ENCODE measurements around the gene ZNF609.
A peak's percentile ranks its signal among the peaks of the same experiment; 100 is the strongest.
"Not testable (repeated sequence)": the region's sequence is repeated elsewhere in the genome, so short reads cannot be mapped to it uniquely, and the experiment has no call there.

ZNF609 gene

GRCh38 chr15:64476550-64476949 is 16.2 kb downstream of the ZNF609 start:
- H3K27ac ChIP-seq, result peak overlapping the region; percentile 22; the same call in 1 of the 2 replicates
- TF ChIP-seq CTCF (conservative IDR thresholded peaks at IDR 0.05), result no peak

GRCh38 chr15:64478863-64479262 is 18.5 kb downstream of the ZNF609 start:
- H3K27ac ChIP-seq, result no peak overlapping the region
- no peak for TF ChIP-seq CTCF (conservative IDR thresholded peaks at IDR 0.05)

GRCh38 chr15:64480891-64481290 is 20.5 kb downstream of the ZNF609 start:
- H3K27ac ChIP-seq, result no peak overlapping the region

GRCh38 chr15:64483749-64484148 is 23.4 kb downstream of the ZNF609 start:
- no peak for TF ChIP-seq CTCF (conservative IDR thresholded peaks at IDR 0.05)
- peak overlapping the region; percentile 55; the same call in 1 of the 2 replicates for H3K27ac ChIP-seq

More at GRCh38 chr15:64480891-64481290, 20.5 kb downstream of the ZNF609 start:
- TF ChIP-seq CTCF (conservative IDR thresholded peaks at IDR 0.05), result no peak

GRCh38 chr15:64485796-64486195 is 25.4 kb downstream of the ZNF609 start:
- no peak for TF ChIP-seq CTCF (conservative IDR thresholded peaks at IDR 0.05)
- H3K27ac ChIP-seq, result no peak overlapping the region

GRCh38 chr15:64490598-64491259 is 30.4 kb downstream of the ZNF609 start:
- H3K27ac ChIP-seq, result no peak overlapping the region

GRCh38 chr15:64493641-64494040 is 33.3 kb downstream of the ZNF609 start:
- H3K27ac ChIP-seq, result no peak overlapping the region
- no peak for TF ChIP-seq CTCF (conservative IDR thresholded peaks at IDR 0.05)

More at GRCh38 chr15:64490598-64491259, 30.4 kb downstream of the ZNF609 start:
- TF ChIP-seq CTCF (conservative IDR thresholded peaks at IDR 0.05), result no peak

- H3K27ac ChIP-seq, result not testable (repeated sequence)
Observed at GRCh38 chr15:64495968-64496367, 35.6 kb downstream of the ZNF609 start.
